Erythroblast (primary cell): ENCODE data around the gene FOXP1.

ENCODE experiments used
- DNase-seq, 2 experiments: peaks; one replicate each; lab custom pipeline; 2025; lab: John Stamatoyannopoulos, UW
- GATA1 ChIP-seq: IDR thresholded peaks from 2 replicates; pipeline ENCODE4 v1.6.1; 2011; ENCODE audit warnings: low read depth, mild to moderate bottlenecking, control low read depth, low read length, moderate library complexity
- POLR2A ChIP-seq: IDR thresholded peaks from 2 replicates; pipeline ENCODE4 v1.6.1; 2011; ENCODE audit warnings: mild to moderate bottlenecking, low read length

FOXP1 gene

DNA sequence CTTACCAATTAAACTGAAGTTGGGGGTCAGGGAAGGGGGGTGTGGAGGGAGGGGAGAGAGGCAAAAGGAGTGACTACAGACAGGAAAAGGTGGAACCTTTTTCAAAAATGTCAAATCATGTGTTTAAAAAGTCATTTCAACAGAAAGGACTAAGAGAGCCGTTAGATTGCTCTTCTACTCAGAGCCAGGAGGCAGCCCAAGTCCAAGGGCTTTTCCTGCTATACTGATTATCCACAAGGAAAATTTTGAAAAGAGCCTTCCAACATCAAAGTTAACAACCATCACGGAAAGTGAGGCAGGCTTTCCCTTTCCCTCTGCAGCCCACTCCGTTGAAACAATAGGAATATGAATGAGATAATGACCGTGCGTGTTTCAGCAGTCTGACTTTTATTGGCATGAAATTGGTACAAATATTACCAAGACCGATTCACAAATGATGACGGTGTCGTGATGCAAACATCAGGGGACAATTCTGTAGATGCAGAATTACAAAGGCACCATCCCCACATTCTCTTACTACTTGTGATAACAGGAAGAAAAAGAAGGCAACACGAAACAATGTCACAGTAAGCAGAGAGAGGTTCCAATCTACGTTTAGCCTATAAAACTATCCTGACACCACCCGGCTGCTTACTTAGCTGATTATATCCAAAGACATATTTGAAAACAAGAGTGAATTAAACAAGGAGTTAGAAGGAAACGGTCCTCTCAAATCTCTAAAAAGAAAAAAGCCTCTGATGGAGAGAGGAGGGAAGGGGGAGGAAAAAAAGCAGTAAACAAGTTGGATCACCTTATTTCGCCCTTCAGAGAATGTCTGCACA lies 453.7 kb downstream of the FOXP1 start:
- peak; percentile 85 for TF ChIP-seq POLR2A
- TF ChIP-seq GATA1, result no peak

GRCh38 chr3:71128961-71129360 lies 454.6 kb downstream of the FOXP1 start:
- TF ChIP-seq GATA1, result no peak
- no peak for TF ChIP-seq POLR2A
- DNase-seq, result peak; percentile 15 to 39

More for the DNA sequence above, 453.7 kb downstream of the FOXP1 start:
- DNase-seq, result peak; percentile 61 to 73

GRCh38 chr3:71127844-71128243 lies 455.7 kb downstream of the FOXP1 start:
- TF ChIP-seq POLR2A (peak; percentile 28), GATA1 (no peak)
- no peak for DNase-seq

DNA sequence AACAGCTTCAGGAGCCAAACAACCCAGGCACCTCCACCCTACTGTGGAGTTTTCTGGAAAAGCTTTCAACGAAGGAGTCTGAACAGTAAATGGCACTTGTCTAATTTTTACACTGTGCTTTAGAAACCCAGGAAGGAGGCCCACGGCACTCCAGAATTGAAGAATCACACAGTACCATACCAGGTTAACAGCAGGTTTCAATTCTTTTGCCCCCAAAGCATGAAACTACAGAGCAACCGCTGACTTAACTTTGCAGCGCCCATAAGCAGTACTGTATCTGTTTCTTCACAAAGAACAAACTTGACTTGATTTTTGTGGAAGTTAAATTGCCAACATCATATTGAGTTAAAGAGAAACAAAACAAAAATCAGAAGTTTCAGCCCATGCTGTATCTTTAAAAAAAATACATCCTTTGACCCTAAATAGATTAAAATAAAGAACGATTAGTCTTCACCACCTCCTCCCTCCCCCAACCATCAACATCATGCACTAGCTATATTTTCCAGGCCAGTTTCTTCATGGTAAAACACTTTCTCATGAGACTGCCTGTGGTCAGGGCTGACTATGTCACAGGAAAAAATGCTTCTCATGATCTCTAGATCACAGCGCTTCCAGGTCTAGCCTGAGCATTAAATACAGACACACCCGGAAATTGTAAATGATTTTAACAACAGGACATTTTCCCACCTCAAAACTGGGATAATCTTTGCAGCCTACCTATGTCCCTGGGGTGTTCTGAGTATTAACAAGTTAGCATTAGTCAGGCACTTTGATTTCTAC lies 456.3 kb downstream of the FOXP1 start:
- no peak for DNase-seq
- TF ChIP-seq GATA1, result no peak
- peak; percentile 60 for TF ChIP-seq POLR2A

DNA sequence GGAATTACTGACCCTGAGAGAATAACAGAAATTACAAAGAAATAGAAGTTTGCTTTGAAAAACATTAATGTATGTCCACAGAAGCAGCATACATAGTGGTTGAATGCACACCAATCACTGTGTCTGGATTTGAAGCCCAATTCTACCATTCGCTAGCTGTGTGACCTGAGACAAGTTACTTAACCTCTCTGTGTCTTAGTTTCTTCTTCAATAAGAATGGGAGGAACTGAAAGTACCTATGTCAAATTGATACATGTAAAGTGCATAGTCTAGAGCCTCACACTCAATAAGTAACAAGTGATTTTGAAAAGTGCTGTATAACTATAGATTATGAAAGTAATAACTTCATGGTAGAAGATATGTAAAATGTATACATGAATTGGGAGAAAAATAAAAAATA lies 457.8 kb downstream of the FOXP1 start:
- no peak for DNase-seq
- TF ChIP-seq POLR2A, result no peak
- TF ChIP-seq GATA1, result no peak

- no peak for DNase-seq
- TF ChIP-seq POLR2A, result no peak
- no peak for TF ChIP-seq GATA1
These were observed 459.5 kb downstream of the FOXP1 start for GRCh38 chr3:71124048-71124447.

GRCh38 chr3:71122641-71123040 lies 460.9 kb downstream of the FOXP1 start:
- DNase-seq, result no peak
- TF ChIP-seq POLR2A, result no peak

GRCh38 chr3:71121429-71122167 lies 461.9 kb downstream of the FOXP1 start:
- no peak for DNase-seq
- no peak for TF ChIP-seq GATA1
- no peak for TF ChIP-seq POLR2A

DNA sequence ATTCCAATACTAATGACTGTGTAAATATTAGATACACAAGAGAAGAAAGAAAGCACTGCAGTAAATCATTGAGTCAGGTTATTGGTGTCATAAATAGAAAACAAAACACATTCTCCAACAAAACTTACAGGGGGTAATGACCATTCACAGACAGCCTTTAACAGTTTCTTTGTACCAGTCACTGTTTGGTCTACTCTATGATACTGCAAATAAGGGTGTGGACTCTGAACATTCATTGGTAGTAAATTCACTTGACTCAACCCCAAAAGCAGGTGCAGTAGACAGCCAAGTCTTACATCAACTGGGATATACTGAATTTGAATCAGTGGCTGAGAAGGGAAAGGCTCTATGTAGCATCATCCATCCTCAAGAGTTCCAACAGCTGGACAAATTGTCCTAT lies 463.5 kb downstream of the FOXP1 start:
- TF ChIP-seq POLR2A, result no peak
- no peak for TF ChIP-seq GATA1
- DNase-seq, result no peak

- TF ChIP-seq GATA1, result no peak
- no peak for TF ChIP-seq POLR2A
These were observed 464.4 kb downstream of the FOXP1 start for GRCh38 chr3:71119171-71119570.

GRCh38 chr3:71118436-71118835 lies 465.1 kb downstream of the FOXP1 start:
- no peak for TF ChIP-seq POLR2A
- no peak for DNase-seq

More at GRCh38 chr3:71119171-71119570, 464.4 kb downstream of the FOXP1 start:
- DNase-seq, result no peak

GRCh38 chr3:71117572-71118247 lies 465.8 kb downstream of the FOXP1 start:
- TF ChIP-seq GATA1 (no peak), POLR2A (no peak)
- no peak for DNase-seq

GRCh38 chr3:71114610-71115009 lies 468.9 kb downstream of the FOXP1 start:
- TF ChIP-seq POLR2A (no peak), GATA1 (no peak)
- DNase-seq, result no peak
